HG02623 (cell line): ENCODE measurements around the gene QRICH2.
"Not testable (repeated sequence)": the region's sequence is repeated elsewhere in the genome, so short reads cannot be mapped to it uniquely, and the experiment has no call there.

Experiments used
- ATAC-seq: cut with Tn5 transposase; IDR thresholded peaks from one replicate; pipeline ENCODE4 v1.9.1; 2021; ENCODE audit warnings: moderate library complexity; ENCODE audit not compliant: unreplicated experiment

Gene QRICH2, protein sequence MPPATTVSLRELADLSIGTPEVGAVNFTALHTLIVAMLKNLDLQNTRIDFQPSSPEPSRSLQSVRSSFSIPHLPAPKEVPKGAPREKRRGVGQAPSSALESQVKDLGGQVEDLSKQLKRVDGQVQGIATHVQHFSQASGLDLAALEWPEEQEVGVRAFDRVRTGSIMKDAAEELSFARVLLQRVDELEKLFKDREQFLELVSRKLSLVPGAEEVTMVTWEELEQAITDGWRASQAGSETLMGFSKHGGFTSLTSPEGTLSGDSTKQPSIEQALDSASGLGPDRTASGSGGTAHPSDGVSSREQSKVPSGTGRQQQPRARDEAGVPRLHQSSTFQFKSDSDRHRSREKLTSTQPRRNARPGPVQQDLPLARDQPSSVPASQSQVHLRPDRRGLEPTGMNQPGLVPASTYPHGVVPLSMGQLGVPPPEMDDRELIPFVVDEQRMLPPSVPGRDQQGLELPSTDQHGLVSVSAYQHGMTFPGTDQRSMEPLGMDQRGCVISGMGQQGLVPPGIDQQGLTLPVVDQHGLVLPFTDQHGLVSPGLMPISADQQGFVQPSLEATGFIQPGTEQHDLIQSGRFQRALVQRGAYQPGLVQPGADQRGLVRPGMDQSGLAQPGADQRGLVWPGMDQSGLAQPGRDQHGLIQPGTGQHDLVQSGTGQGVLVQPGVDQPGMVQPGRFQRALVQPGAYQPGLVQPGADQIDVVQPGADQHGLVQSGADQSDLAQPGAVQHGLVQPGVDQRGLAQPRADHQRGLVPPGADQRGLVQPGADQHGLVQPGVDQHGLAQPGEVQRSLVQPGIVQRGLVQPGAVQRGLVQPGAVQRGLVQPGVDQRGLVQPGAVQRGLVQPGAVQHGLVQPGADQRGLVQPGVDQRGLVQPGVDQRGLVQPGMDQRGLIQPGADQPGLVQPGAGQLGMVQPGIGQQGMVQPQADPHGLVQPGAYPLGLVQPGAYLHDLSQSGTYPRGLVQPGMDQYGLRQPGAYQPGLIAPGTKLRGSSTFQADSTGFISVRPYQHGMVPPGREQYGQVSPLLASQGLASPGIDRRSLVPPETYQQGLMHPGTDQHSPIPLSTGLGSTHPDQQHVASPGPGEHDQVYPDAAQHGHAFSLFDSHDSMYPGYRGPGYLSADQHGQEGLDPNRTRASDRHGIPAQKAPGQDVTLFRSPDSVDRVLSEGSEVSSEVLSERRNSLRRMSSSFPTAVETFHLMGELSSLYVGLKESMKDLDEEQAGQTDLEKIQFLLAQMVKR (N-terminal part only)

DNA sequence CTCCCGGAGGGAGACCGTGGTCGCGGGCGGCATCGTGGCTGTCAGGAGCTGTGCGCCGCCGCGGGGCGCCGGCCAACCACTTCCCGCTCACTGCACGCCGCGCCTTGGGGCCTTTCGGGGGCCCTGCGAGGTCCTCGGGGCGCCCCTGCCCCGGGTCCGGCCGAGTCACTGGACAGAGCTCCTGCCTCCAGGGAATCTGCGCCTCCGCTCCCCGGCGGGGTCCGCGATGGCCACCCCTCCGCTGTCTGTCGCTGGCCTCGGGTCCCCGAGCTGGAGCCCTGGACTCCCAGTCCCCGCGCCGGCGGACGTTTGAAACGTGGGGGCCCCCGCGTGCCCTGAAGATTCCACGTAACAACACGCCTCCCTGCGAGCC, at the start of gene QRICH2:
Gene QRICH2 (minus strand): TSS at position 311 of the 373 bp plus-strand sequence. CDS start 278 bp downstream, at position 33.
- no peak for ATAC-seq

DNA sequence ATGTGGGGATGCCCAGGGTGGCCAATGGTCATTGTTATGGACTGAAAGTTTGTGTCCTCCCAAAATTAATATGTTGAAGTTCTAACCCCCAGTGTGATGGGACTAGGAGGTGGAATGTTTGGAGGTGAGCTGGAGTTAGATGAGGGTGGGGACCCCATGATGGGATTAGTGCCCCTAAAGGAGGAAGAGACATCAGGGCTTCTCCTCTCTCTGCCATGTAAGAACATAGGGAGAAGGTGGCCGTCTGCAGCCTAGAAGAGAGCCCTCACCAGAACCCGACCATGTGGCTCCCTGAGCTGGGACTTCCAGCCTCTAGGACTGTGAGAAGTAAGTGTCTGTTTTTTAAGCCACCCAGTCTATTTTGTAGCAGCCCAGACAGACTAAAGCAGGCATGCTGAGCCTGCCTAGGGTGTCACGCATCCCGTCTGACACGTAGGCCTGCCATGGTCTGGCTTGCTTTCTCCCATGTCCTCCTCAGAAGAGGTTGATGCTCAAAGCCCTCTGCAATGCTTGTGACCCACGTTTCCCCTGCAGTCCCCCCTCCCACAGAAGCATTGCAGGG, 49.6 kb upstream of the QRICH2 start:
- ATAC-seq: no peak

DNA sequence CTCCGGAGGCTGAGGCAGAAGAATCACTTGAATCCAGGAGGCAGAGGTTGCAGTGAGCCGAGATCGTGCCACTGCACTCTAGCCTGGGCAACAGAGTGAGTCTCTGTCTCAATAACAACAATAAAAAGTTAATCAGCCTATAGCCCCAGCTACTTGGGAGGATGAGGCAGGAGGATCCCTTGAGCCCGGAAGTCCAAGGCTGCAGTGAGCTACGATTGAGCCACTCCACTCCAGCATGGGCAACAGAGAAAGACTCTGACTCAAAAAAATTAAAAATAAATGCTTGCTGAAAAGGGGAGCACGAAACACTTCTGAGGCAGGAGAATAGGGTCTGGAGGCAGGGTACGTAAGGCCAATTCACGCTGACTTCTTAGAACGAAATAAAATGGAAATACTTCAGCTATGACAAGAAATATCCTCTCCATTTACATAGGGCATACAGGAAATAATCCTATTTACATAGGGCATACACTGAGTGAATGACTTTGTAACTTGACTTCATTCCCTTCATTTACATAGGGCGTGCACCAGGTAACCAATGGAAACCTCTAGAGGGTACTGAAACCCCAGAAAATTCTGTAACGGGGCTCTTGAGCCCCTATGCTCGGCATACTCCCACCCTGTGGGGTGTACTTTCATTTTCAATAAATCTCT, 48.9 kb upstream of the QRICH2 start:
- ATAC-seq: no peak

DNA sequence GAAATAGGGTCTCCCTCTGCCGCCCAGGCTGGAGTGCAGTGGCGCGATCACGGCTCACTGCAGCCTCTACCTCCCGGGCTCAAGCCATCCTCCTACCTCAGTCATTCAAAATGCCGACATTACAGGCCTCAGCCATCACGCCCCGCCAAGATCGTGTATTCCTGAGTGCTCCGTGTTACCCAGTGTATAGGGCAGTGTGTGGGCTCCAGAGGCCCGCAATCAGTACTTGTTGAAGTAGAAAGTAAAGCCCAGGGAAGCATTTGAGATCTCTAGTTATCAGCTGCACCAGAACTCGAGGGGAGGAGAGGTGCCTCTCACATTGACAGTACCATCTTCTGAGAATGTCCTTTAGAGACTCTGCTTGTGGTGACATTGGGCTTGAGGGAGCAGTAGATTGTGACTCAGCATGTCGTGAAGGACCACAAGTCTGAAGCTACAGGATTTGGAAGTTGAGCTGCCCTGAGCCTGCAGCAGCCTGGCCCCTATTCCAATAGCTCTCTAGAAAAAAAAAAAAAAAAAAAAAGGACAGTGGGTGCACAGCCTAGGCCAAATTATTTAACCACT, 46.8 kb upstream of the QRICH2 start:
- ATAC-seq: no peak

DNA sequence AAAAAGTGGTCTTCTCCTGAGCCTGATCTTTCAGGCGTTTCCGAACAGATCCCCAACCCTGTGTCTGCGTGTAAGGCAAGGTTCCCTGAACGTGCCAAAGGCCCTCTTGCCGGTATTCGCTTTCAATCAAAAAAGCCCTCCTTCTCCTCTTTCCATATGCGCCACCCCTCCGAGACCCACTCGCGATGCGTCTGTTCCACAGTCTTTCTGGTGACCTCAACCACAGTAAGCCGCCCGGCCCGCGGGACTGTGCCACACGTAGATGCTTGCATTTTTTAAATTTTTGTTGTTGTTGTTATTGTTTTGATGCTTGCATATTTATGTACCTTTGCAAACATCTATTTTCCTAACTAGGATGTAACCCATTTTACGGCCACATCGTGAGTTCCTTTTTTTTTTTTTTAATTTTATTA, 46.2 kb upstream of the QRICH2 start:
- ATAC-seq: no peak

DNA sequence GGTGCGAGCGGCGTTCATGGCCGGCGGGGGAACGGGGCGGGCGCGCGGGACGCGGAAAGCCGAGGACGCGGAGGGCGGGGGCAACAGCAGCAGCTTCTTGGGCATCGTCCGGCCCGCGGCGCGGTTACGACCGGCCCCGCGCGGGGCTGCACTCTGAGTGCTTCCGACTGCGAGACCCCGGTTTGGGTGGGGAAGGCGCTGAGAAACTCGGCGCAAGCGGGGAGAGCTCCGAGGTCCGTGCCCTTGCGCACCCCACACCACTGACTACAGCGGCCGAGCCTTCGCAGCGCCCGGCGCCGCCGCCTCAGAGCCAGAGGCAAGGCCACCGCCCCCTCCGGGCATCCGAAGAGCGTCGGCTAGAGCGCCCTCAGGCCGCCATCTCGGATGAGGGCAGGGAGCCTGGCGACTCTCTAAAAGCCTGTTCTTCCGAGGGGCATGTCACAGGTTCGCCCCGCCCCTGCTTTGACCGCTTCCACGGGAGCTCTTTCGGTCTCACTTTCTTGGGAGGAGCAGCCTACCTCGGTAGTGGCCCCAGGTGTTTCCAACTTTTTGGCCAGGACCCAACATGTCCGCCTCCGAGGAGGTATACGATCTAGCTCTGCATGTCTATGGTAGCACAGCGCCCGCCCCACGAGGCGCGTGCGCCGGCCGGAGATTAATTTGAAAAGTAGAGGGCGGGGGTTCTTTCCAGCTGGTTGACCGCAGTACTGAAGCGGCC, 45.7 kb upstream of the QRICH2 start, which contains the start of gene PRPSAP1:
Gene PRPSAP1 (minus strand): TSS at position 318 of the 718 bp plus-strand sequence. CDS start 213 bp downstream, at position 105.
- ATAC-seq: peak; percentile 90

DNA sequence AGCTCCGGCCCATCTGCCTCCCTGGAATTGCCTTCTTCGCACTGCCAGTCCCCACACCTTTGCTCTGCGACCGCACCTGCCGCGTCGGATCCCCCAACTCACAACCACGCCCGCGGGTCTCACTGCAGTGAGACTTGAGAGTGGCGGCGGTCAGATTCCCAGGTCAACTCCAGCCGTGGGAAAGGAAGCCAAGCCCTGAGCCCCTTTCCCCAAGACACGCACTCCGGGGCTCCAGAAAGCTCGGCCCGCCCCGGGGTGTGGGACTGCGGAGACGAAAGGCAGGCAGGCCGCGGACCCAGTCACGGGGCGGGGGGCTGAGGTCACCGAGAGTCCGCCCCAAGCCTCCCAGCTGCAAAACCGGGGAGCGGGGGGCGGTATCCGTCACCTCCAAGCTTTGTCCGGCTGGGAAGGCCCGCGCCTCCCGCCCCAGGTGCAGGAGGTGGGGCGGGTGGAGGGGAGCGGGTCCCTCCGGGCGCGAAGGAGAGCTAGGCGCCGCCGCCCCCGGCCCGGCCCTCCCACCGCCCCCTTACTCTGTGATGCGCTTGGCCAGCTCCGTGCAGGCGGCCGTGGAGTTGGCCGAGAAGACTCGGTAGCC, 45.0 kb upstream of the QRICH2 start:
- ATAC-seq: peak; percentile 21

DNA sequence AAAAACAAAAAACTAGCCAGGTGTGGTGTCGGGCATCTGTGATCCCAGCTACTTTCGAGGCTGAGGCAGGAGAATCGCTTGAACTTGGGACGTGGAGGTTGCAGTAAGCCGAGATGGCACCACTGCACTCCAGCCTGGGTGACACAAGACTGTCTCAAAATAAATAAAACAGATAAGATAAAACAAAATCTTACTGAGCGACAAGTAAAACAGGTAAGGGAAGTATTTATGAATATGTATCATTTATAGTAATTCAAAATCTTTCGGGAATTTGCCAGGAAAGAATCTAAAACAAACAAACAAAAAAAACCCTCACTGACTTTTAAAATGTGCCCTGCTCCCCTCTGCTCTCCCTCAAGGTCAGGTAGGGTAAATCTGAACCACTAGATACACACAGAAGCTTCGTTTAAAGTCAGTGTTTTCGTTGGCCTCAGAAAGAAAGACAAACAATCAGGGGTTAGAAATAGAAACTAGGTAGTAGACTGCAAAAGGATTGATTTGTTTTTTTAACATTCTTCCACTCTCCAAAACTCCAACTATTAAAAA, 43.5 kb upstream of the QRICH2 start:
- no peak for ATAC-seq

DNA sequence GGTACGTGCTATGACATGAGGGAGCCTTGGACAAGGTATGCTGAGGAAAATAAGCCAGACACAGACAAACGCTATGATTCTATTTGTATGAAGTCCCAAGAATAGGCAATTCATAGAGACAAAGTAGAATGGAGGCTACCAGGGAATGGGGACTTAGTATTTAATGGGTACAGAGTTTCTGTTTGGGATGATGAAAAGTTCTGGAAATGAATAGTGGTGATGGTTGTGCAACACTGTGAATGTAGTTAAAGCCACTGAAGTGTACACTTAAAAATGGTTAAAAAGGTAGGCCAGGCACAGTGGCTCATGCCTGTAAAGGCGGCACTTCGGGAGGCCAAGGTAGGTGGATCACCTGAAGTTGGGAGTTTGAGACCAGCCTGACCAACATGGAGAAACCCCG, 42.4 kb upstream of the QRICH2 start:
- ATAC-seq: no peak

DNA sequence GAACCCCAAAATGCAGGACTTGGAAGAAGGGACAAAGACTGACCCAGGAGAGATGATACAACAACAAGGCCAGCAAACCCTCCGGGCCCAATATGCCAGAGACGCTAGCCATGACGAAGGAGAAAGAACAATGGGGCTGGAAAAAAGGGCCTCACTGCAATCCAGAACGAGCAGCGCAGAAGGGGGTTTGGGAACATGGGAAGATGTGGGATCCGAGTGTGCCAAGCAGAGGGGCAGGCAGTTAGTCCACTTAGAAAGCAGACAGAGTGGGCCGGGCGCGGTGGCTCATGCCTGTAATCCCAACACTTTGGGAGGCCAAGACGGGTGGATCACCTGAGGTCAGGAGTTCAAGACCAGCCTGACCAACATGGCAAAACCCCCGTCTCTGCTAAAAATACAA, 38.9 kb upstream of the QRICH2 start:
- ATAC-seq: not testable (repeated sequence)

DNA sequence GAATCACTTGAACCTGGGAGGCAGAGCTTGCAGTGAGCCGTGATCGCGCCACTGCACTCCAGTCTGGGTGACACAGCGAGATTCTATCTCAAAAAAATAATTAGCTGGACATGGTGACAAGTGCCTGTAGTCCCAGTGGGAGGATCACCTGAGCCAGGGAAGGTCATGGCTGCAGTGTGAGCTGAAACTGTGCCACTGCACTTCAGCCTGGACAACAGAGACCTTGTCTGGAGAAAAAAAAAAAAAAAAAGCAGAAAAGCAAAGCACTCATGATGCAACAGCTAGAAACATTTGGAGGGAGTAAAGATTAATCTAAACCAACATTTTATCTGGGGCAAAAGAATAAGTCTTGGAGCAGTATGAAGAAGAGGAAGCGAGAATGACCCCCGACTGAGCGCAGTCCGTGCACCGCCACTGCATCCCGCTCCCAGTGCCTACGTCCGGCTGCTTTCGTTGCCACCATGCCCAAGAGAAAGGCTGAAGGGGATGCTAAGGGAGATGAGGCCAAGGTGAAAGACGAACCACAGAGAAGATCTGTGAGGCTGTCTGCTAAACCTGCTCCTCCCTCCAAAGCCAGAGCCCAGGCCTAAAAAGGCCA, 37.4 kb upstream of the QRICH2 start:
- ATAC-seq: no peak

DNA sequence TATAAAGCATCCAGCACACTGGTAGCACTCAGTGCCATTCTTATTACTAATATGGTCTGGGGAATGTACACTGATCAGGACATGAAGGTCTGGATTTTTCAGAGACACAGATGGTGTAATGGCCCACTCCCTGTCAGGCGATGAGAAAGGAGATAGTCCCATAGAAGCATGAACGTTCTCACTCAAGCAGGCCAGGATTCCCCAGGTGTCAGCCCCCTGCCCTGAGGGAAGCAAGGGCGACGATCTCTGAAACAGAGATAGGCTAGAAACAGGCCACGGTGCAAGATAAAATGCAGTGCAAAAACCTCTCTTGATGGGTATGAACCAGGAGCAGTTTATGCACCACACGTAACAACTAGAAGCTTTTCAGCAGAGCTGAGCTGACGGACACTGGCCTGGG, 35.0 kb upstream of the QRICH2 start:
- no peak for ATAC-seq

DNA sequence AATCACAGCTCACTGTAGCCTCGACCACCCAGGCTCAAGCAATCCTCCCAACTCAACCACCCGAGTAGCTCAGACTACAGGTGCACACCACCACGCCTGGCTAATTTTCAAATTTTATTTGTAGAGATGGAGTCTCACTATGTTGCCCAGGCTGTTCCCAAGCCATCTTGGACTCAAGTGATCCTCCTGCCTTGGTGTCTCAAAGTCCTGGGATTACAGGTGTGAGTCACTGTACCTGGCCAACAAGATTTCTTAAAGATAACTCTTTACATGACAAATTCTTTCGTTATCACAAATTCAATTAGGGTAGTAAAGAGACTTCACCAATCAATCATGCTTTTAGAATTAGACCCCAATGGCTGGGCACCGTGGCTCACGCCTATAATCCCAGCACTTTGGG, 33.2 kb upstream of the QRICH2 start:
- no peak for ATAC-seq

DNA sequence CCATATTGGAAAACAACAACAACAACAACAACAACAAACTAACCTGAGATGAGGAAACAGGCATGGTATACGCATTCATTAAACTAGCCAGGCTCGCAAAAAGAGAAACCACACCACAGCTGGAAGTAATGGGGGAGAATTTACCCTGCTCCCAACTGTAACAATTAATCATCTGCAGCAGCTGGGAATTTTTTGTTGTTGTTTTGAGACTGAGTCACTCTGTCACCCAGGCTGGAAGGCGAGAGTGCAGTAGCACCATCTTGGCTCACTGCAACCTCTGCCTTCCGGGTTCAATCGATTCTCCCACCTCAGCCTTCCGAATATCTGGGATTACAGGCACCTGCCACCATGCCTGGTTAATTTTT, 29.3 kb upstream of the QRICH2 start:
- ATAC-seq: no peak

DNA sequence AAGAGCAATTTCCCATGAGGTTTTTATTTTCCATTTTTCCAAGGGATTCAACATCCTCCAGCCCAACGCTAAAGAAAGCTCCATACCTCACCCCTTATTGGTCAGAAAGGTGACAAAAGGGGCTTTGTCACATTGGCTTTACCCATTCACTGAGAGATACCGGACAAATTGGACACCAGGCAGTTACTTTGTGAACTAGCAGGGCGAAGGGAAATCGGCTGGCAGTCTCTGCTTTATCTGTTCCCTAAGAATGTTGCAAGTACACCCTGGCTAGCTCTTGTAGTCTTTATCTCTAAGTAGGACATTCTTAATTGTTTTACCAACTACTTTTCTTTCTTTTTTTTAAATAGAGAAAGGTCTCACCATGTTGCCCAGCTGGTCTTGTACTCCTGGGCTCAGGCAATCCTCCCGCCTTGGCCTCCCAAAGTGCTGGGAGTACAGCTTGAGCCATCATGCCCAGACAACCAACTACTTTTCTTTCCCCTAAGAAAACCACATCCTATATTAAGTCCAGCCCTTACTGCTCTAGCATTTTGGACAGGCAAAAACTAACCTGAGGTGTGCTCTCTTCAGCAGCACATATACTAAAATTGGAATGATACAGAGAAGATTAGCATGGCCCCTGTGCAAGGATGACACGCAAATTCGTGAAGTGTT, 28.8 kb upstream of the QRICH2 start:
- no peak for ATAC-seq

DNA sequence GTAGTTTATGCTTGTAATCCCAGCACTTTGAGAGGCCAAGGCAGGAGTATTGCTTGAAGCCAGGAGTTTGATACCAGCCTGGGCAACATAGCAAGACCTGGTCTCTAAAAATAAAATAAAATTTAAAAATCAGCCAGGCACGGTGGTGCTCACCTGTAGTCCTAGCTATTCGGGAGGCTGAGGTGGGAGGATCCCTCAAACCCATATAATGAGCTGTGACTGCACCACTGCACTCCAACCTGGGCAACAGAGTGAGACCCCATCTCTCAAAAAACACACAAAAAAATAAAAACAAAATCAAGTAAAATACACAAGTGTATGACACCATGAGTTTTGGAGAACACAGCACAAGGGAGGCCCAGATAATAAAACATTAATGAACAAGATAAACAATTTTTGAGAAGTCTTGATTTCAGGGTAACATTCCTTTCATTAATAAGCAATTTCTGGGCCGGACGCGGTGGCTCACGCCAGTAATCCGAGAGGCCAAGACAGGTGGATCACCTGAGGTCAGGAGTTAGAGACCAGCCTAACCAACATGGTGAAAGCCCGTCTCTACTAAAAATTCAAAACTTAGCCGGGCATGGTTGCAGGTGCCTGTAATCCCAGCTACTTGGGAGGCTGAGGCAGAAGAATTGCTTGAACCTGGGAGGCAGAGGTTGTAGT, 27.8 kb upstream of the QRICH2 start:
- ATAC-seq: no peak
